ENCODE results near the gene NEK8.
"Not testable (repeated sequence)": the region's sequence is repeated elsewhere in the genome, so short reads cannot be mapped to it uniquely, and the experiment has no call there.

NEK8 gene

GRCh38 chr17:28734712-28735241 lies 6.2 kb downstream of the NEK8 start:
- no peak overlapping the region for H3K27ac ChIP-seq
- TF ChIP-seq CTCF (IDR thresholded peaks at IDR 0.05; ENCODE audit: low read depth, low read length), result no peak
- H3K27me3 ChIP-seq (ENCODE audit: insufficient read depth, low read depth, severe bottlenecking), result no peaks in the 10 kb centered on the region
- peaks cover 3% of the 10 kb centered on the region for H3K9me3 ChIP-seq (ENCODE audit: severe bottlenecking)
- no peak overlapping the region for H3K4me3 ChIP-seq (ENCODE audit: low read depth, low read length)
- no peak for DNase-seq
- peaks cover 8% of the 10 kb centered on the region; the same call in 1 of the 2 replicates for H3K36me3 ChIP-seq

GRCh38 chr17:28735242-28735722 lies 6.7 kb downstream of the NEK8 start:
- Histone ChIP-seq H3K27me3 (ENCODE audit: insufficient read depth, low read depth, severe bottlenecking) (no peaks in the 10 kb centered on the region), H3K27ac (no peak overlapping the region), H3K4me3 (ENCODE audit: low read depth, low read length) (no peak overlapping the region), H3K9me3 (ENCODE audit: severe bottlenecking) (peaks cover 3% of the 10 kb centered on the region), H3K36me3 (peaks cover 9% of the 10 kb centered on the region; the same call in 1 of the 2 replicates)
- no peak for TF ChIP-seq CTCF (IDR thresholded peaks at IDR 0.05; ENCODE audit: low read depth, low read length)
- DNase-seq, result no peak

GRCh38 chr17:28735913-28736769 lies 7.6 kb downstream of the NEK8 start:
- H3K27me3 ChIP-seq (ENCODE audit: insufficient read depth, low read depth, severe bottlenecking); DNase-seq; H3K4me3 ChIP-seq (ENCODE audit: low read depth, low read length): not testable (repeated sequence)

GRCh38 chr17:28737316-28737715 lies 8.7 kb downstream of the NEK8 start:
- peaks cover 3% of the 10 kb centered on the region for H3K9me3 ChIP-seq (ENCODE audit: severe bottlenecking)
- H3K27me3 ChIP-seq (ENCODE audit: insufficient read depth, low read depth, severe bottlenecking), result no peaks in the 10 kb centered on the region
- no peak overlapping the region for H3K27ac ChIP-seq
- peaks cover 9% of the 10 kb centered on the region; the same call in 1 of the 2 replicates for H3K36me3 ChIP-seq
- DNase-seq, result no peak
- no peak overlapping the region for H3K4me3 ChIP-seq (ENCODE audit: low read depth, low read length)
- TF ChIP-seq CTCF (IDR thresholded peaks at IDR 0.05; ENCODE audit: low read depth, low read length), result no peak

More at GRCh38 chr17:28735913-28736769, 7.6 kb downstream of the NEK8 start:
- not testable (repeated sequence) for H3K27ac ChIP-seq; H3K9me3 ChIP-seq (ENCODE audit: severe bottlenecking); H3K36me3 ChIP-seq

GRCh38 chr17:28737770-28738679 lies 9.4 kb downstream of the NEK8 start:
- Histone ChIP-seq H3K36me3 (peaks cover 9% of the 10 kb centered on the region; the same call in 1 of the 2 replicates), H3K27me3 (ENCODE audit: insufficient read depth, low read depth, severe bottlenecking) (no peaks in the 10 kb centered on the region), H3K4me3 (ENCODE audit: low read depth, low read length) (no peak overlapping the region), H3K9me3 (ENCODE audit: severe bottlenecking) (peaks cover 3% of the 10 kb centered on the region), H3K27ac (no peak overlapping the region)
- DNase-seq, result no peak
- TF ChIP-seq CTCF (IDR thresholded peaks at IDR 0.05; ENCODE audit: low read depth, low read length), result no peak

Data from WERI-Rb-1 (cell line).